Mesenchymal stem cell (in vitro differentiated cells and primary cell): ENCODE results near the gene RBM19.
"Not testable (repeated sequence)": the region's sequence is repeated elsewhere in the genome, so short reads cannot be mapped to it uniquely, and the experiment has no call there.

Experiments used
- DNase-seq: peaks from one replicate; pipeline ENCODE4 v3.0.0-alpha.2; 2013
- H2AFZ ChIP-seq: one replicate; pipeline ENCODE4 v1.6.1; 2013; ENCODE audit warnings: low read depth, mild to moderate bottlenecking, control low read depth, inconsistent platforms, low read length, moderate library complexity
- H2AK5ac ChIP-seq: 2 replicates; pipeline ENCODE4 v1.6.1; 2013; ENCODE audit warnings: low read length, moderate library complexity, mild to moderate bottlenecking, inconsistent platforms; ENCODE audit not compliant: severe bottlenecking
- H2BK120ac ChIP-seq: one replicate; pipeline ENCODE4 v1.6.1; 2013; ENCODE audit warnings: low read depth, mild to moderate bottlenecking, inconsistent platforms, low read length, moderate library complexity
- H2BK12ac ChIP-seq, 2 experiments: one replicate each; pipeline ENCODE4 v1.6.1; 2013; ENCODE audit warnings: inconsistent platforms in 2 of 2, low read length in 2 of 2, mild to moderate bottlenecking in 2 of 2, moderate library complexity in 2 of 2, control low read depth in 1 of 2
- H2BK15ac ChIP-seq: one replicate; pipeline ENCODE4 v1.6.1; 2013; ENCODE audit warnings: mild to moderate bottlenecking, low read depth, inconsistent platforms; ENCODE audit not compliant: poor library complexity, severe bottlenecking
- H2BK5ac ChIP-seq: 2 replicates; pipeline ENCODE4 v1.6.1; 2013; ENCODE audit warnings: low read depth, mild to moderate bottlenecking, low read length, control low read depth, inconsistent platforms; ENCODE audit not compliant: poor library complexity, severe bottlenecking
- H3K14ac ChIP-seq, 2 experiments: one replicate each; pipeline ENCODE4 v1.6.1; 2013; ENCODE audit warnings: inconsistent platforms in 2 of 2, low read length in 2 of 2, control low read depth in 1 of 2, mild to moderate bottlenecking in 1 of 2, moderate library complexity in 1 of 2
- H3K18ac ChIP-seq, 2 experiments: one replicate each; pipeline ENCODE4 v1.6.1; 2013; ENCODE audit warnings: inconsistent platforms in 2 of 2, low read length in 2 of 2, control low read depth in 1 of 2, low read depth in 1 of 2, mild to moderate bottlenecking in 1 of 2
- H3K23ac ChIP-seq, 2 experiments: one replicate each; pipeline ENCODE4 v1.6.1; 2013; ENCODE audit warnings: inconsistent platforms in 2 of 2, low read length in 2 of 2, mild to moderate bottlenecking in 2 of 2, moderate library complexity in 2 of 2, control low read depth in 1 of 2
- H3K27ac ChIP-seq: 2 replicates; pipeline ENCODE4 v1.5.1; 2013; ENCODE audit warnings: mild to moderate bottlenecking, moderate library complexity, low read length, control low read depth, inconsistent platforms; ENCODE audit not compliant: poor library complexity, severe bottlenecking
- H3K27me3 ChIP-seq, 2 experiments: 2 replicates each; pipeline versions ENCODE4 v1.6.1 to v1.7.0; 2013; ENCODE audit warnings: low read length in 2 of 2, mild to moderate bottlenecking in 2 of 2, moderate library complexity in 2 of 2, control low read depth in 1 of 2, inconsistent platforms in 1 of 2; ENCODE audit not compliant: control insufficient read depth in 1 of 2, insufficient read depth in 1 of 2
- H3K36me3 ChIP-seq, 2 experiments: 2 replicates each; pipeline versions ENCODE4 v1.6.1 to v1.7.0; 2013; ENCODE audit warnings: low read length in 2 of 2, control low read depth in 1 of 2, inconsistent platforms in 1 of 2, low read depth in 1 of 2, mild to moderate bottlenecking in 1 of 2; ENCODE audit not compliant: insufficient read depth in 2 of 2, control insufficient read depth in 1 of 2
- H3K4ac ChIP-seq, 2 experiments: one replicate each; pipeline ENCODE4 v1.6.1; 2013; ENCODE audit warnings: inconsistent platforms in 2 of 2, low read length in 2 of 2, mild to moderate bottlenecking in 2 of 2, moderate library complexity in 2 of 2, control low read depth in 1 of 2, low read depth in 1 of 2
- H3K4me1 ChIP-seq: 2 replicates; pipeline ENCODE4 v1.6.1; 2013; ENCODE audit warnings: low read depth, low read length, control low read depth; ENCODE audit not compliant: control insufficient read depth, insufficient read depth
- H3K4me2 ChIP-seq: 2 replicates; pipeline ENCODE4 v1.6.1; 2013; ENCODE audit warnings: low read length, mild to moderate bottlenecking, inconsistent platforms; ENCODE audit not compliant: poor library complexity, severe bottlenecking
- H3K4me3 ChIP-seq, 2 experiments: 2 replicates each; pipeline versions ENCODE4 v1.5.1 to v1.7.0; 2013; ENCODE audit warnings: low read length in 2 of 2, mild to moderate bottlenecking in 2 of 2, control low read depth in 1 of 2, low read depth in 1 of 2; ENCODE audit not compliant: insufficient read depth in 1 of 2
- H3K79me1 ChIP-seq: replicated peaks from 2 replicates; pipeline ENCODE4 v1.6.1; 2013; ENCODE audit warnings: mild to moderate bottlenecking, control low read depth, low read length, inconsistent platforms; ENCODE audit not compliant: poor library complexity, severe bottlenecking
- H3K9ac ChIP-seq: 2 replicates; pipeline ENCODE4 v1.7.0; 2013; ENCODE audit warnings: mild to moderate bottlenecking, low read length, moderate library complexity
- H3K9me3 ChIP-seq: 2 replicates; pipeline ENCODE4 v1.7.0; 2013; ENCODE audit warnings: mild to moderate bottlenecking, low read length; ENCODE audit not compliant: control insufficient read depth
- H4K8ac ChIP-seq: one replicate; pipeline ENCODE4 v1.6.1; 2013; ENCODE audit warnings: inconsistent platforms, mild to moderate bottlenecking, low read length, moderate library complexity
- H4K91ac ChIP-seq: one replicate; pipeline ENCODE4 v1.6.1; 2013; ENCODE audit warnings: mild to moderate bottlenecking, low read length, inconsistent platforms
- WGBS: methylation state at CpG from one replicate; pipeline ENCODE4 v1.1.7; 2013; ENCODE audit warnings: mixed read lengths; 5-methylcytosine and 5-hydroxymethylcytosine counted together

The RBM19 gene

DNA sequence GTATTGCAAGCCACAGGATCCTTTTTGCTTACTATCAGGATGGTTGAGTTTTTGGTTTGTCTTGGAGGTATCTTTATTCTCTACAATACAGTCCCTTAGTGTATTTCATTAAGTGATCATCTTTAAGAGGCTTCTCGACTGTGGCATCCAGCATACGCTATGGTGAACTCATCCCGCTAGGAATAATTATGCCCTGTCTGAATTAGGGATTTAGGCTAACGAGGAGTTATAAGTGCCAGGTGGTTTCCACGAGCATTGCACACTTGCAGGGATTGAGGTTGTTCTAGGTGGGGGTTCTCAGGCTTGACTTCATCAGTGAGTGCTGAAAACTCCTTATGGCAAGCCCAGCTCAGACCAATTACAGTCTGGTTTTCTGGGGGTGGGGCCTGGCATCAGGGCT lies 37.2 kb upstream of the RBM19 start:
- no peak overlapping the region for H3K9ac ChIP-seq

DNA sequence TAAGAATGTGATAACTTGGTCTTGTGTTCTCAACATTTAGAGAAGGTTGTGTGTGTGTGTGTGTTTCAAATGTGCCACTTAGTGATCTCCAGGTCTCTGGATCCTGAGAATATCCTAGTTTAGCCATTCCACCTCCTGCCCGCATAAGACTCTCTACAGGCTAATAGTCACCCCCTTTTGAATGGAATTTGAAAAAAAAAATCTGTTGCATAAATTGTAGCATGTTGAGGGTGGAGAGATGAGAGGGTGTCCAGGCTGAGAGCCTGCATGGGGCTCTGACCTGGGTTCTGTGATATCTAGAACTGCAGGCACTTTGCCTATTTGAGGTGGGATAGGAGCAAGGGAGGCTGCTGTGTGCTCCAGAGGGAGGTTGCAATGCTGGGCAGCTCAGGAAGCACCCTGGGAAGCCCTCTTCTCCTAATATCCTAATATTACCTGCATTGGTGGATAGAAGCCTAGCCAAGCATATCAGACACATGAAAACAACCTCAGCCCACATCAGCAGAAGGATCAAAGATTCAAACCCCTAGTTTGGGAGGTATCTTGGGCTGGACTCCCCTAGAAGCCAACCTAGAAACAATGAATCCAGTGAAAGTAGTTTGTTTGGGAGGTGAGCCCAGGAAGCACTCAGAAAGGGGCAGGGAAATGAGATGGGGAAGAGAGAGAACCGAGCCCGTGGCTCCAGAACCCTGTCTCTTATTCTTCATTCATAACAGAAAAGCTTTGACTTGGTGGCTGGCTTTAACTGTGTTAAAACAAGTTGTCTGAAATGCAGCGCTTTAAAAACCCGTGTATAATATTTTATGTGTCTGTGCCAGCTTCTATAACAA lies 35.6 kb upstream of the RBM19 start:
- Histone ChIP-seq H3K14ac (no peak overlapping the region), H3K18ac (no peak overlapping the region), H3K4ac (no peak overlapping the region), H3K4me1 (no peaks in the 10 kb centered on the region), H3K27ac (no peak overlapping the region), H3K36me3 (no peaks in the 10 kb centered on the region), H3K23ac (no peak overlapping the region), H3K79me1 (no peaks in the 10 kb centered on the region), H2AK5ac (no peak overlapping the region), H2BK5ac (no peak overlapping the region), H4K8ac (no peak overlapping the region), H3K27me3 (peaks cover 0 to 70% of the 10 kb centered on the region in 2 experiments), H2BK120ac (no peak overlapping the region), H3K9me3 (no peaks in the 10 kb centered on the region), H3K4me3 (no peak overlapping the region), H2BK15ac (no peak overlapping the region), H3K9ac (no peak overlapping the region), H3K4me2 (no peak overlapping the region), H4K91ac (no peak overlapping the region), H2AFZ (no peak overlapping the region), H2BK12ac (no peak overlapping the region)
- DNase-seq: no peak
- 91% methylated on average over 2 of the region's 5 CpGs for WGBS

More for the DNA sequence above, 37.2 kb upstream of the RBM19 start:
- Histone ChIP-seq H4K8ac (no peak overlapping the region), H2AFZ (no peak overlapping the region), H3K4ac (no peak overlapping the region), H2BK12ac (no peak overlapping the region), H3K4me2 (no peak overlapping the region), H2BK120ac (no peak overlapping the region), H3K9me3 (no peaks in the 10 kb centered on the region), H3K27ac (no peak overlapping the region), H3K23ac (no peak overlapping the region), H3K14ac (no peak overlapping the region), H3K4me1 (no peaks in the 10 kb centered on the region), H2BK5ac (no peak overlapping the region), H3K36me3 (no peaks in the 10 kb centered on the region), H2AK5ac (no peak overlapping the region), H3K18ac (no peak overlapping the region), H4K91ac (no peak overlapping the region), H3K4me3 (no peak overlapping the region), H3K27me3 (peaks cover 0 to 67% of the 10 kb centered on the region in 2 experiments), H2BK15ac (no peak overlapping the region), H3K79me1 (no peaks in the 10 kb centered on the region)
- DNase-seq: no peak
- 71% methylated on average over 5 of the region's 5 CpGs for WGBS

DNA sequence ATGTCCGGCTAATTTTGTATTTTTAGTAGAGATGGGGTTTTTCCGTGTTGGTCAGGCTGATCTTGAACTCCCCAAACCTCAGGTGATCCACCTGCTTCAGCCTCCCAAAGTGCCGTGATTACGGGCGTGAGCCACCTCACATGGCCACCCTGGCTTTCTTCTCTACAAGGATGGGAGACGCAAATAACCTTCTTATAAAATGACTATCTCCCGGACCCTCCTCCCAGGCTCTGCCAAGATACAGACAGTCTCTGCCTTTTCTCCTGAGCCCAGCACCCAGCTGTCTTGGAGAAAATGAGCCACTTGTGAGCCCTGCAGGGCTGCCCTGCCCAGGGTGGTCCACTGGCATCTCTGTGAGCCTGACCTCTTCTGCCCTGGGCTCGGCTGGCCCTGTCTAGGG lies 34.7 kb upstream of the RBM19 start:
- H3K4me2 ChIP-seq: no peak overlapping the region
- no peak overlapping the region for H2BK15ac ChIP-seq
- no peak overlapping the region for H3K14ac ChIP-seq
- WGBS: 91% methylated on average over 6 of the region's 8 CpGs
- H2BK12ac ChIP-seq: no peak overlapping the region
- H3K79me1 ChIP-seq: no peaks in the 10 kb centered on the region
- no peaks in the 10 kb centered on the region for H3K9me3 ChIP-seq
- no peak overlapping the region for H3K4me3 ChIP-seq
- H2BK120ac ChIP-seq: no peak overlapping the region
- no peaks in the 10 kb centered on the region for H3K4me1 ChIP-seq
- no peak overlapping the region for H2BK5ac ChIP-seq
- H4K8ac ChIP-seq: no peak overlapping the region
- no peaks in the 10 kb centered on the region for H3K36me3 ChIP-seq
- H2AFZ ChIP-seq: no peak overlapping the region
- H2AK5ac ChIP-seq: no peak overlapping the region
- no peak overlapping the region for H3K18ac ChIP-seq
- H3K9ac ChIP-seq: no peak overlapping the region
- no peak overlapping the region for H3K4ac ChIP-seq
- H3K27me3 ChIP-seq: peaks cover 0 to 72% of the 10 kb centered on the region in 2 experiments
- no peak overlapping the region for H4K91ac ChIP-seq
- no peak overlapping the region for H3K23ac ChIP-seq
- DNase-seq: no peak
- no peak overlapping the region for H3K27ac ChIP-seq

DNA sequence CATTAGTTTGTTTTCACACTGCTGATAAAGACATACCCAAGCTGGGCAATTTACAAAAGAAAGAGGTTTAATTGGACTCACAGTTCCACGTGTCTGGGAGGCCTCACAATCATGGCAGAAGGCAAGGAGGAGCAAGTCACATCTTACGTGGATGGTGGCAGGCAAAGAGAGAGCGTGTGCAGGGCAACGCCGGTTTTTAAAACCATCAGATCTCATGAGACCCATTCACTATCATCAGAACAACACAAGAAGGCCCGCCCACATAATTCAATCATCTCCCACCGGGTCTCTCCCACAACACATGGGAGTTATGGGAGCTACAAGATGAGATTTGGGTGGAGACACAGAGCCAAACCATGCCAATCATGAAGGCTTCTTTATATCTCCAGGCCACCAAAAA lies 34.1 kb upstream of the RBM19 start:
- not testable (repeated sequence) for H3K23ac ChIP-seq, H2BK120ac ChIP-seq, H3K9me3 ChIP-seq, H4K91ac ChIP-seq, H2BK5ac ChIP-seq, H3K36me3 ChIP-seq, H3K4me1 ChIP-seq, DNase-seq, H2BK15ac ChIP-seq, H3K14ac ChIP-seq, H3K4ac ChIP-seq, H2AK5ac ChIP-seq, H3K4me3 ChIP-seq, H3K18ac ChIP-seq, H3K27ac ChIP-seq, H2AFZ ChIP-seq, H2BK12ac ChIP-seq, H3K4me2 ChIP-seq, H4K8ac ChIP-seq, H3K9ac ChIP-seq, H3K79me1 ChIP-seq
- WGBS: 75% methylated on average over 7 of the region's 7 CpGs
- H3K27me3 ChIP-seq: peaks cover 0 to 71% of the 10 kb centered on the region in 2 experiments
